KG1 (cell line): ENCODE results near the gene CCDC69.

Experiments
- DNase-seq: peaks from one replicate; lab custom pipeline; 2025; lab: John Stamatoyannopoulos, UW

The CCDC69 gene

GRCh38 chr5:151164687-151165392, 59.1 kb downstream of the CCDC69 start:
- no peak for DNase-seq

- DNase-seq = no peak
Measured at GRCh38 chr5:151162776-151163175, 61.1 kb downstream of the CCDC69 start.

- DNase-seq = no peak
Measured at GRCh38 chr5:151159649-151160373, 64.1 kb downstream of the CCDC69 start.

- DNase-seq = no peak
Measured at GRCh38 chr5:151158287-151158661, 65.6 kb downstream of the CCDC69 start.

- no peak for DNase-seq
Measured at GRCh38 chr5:151157426-151158286, 66.2 kb downstream of the CCDC69 start, which contains the start of gene ANXA6. Gene ANXA6 (minus strand): TSS chr5:151157779. CDS start chr5:151147901, 9,878 bp downstream.

GRCh38 chr5:151156507-151157420, 67.1 kb downstream of the CCDC69 start:
- DNase-seq = no peak

- no peak for DNase-seq
Measured at GRCh38 chr5:151155775-151156506, 68.0 kb downstream of the CCDC69 start.

- DNase-seq = no peak
Measured at GRCh38 chr5:151154931-151155774, 68.7 kb downstream of the CCDC69 start.

- DNase-seq = no peak
Measured at GRCh38 chr5:151153766-151154272, 70.1 kb downstream of the CCDC69 start.

- no peak for DNase-seq
Measured at GRCh38 chr5:151153300-151153699, 70.6 kb downstream of the CCDC69 start.

GRCh38 chr5:151151793-151152192, 72.1 kb downstream of the CCDC69 start:
- DNase-seq = no peak

- no peak for DNase-seq
Measured at GRCh38 chr5:151151263-151151660, 72.6 kb downstream of the CCDC69 start.

GRCh38 chr5:151150471-151151262, 73.2 kb downstream of the CCDC69 start:
- DNase-seq = peak; percentile 47

GRCh38 chr5:151148583-151148982, 75.3 kb downstream of the CCDC69 start:
- DNase-seq = no peak

GRCh38 chr5:151147033-151147432, 76.9 kb downstream of the CCDC69 start:
- no peak for DNase-seq

GRCh38 chr5:151146061-151146460, 77.8 kb downstream of the CCDC69 start:
- DNase-seq = no peak

- no peak for DNase-seq
Measured at GRCh38 chr5:151144922-151145321, 79.0 kb downstream of the CCDC69 start.

- DNase-seq = no peak
Measured at GRCh38 chr5:151144275-151144674, 79.6 kb downstream of the CCDC69 start.

GRCh38 chr5:151143645-151144044, 80.2 kb downstream of the CCDC69 start:
- DNase-seq = no peak
